GM19455 (cell line): Measurements from ENCODE around the gene ZNF511.
"Not testable (repeated sequence)": the region's sequence is repeated elsewhere in the genome, so short reads cannot be mapped to it uniquely, and the experiment has no call there.

Experiments
- ATAC-seq: cut with Tn5 transposase; IDR thresholded peaks from one replicate; pipeline ENCODE4 v1.9.1; 2021; ENCODE audit not compliant: unreplicated experiment

Gene ZNF511

GRCh38 chr10:133313192-133313591 is 4.5 kb downstream of the ZNF511 start:
- no peak for ATAC-seq

- ATAC-seq, result no peak
Observed at GRCh38 chr10:133314911-133315310, 6.2 kb downstream of the ZNF511 start.

- no peak for ATAC-seq
Observed at GRCh38 chr10:133315847-133316246, 7.1 kb downstream of the ZNF511 start.

- ATAC-seq, result no peak
Observed at GRCh38 chr10:133316266-133316665, 7.6 kb downstream of the ZNF511 start.

GRCh38 chr10:133316732-133317131 is 8.0 kb downstream of the ZNF511 start:
- no peak for ATAC-seq

- ATAC-seq, result peak; percentile 65
Observed at GRCh38 chr10:133318494-133319127, 9.9 kb downstream of the ZNF511 start.

- ATAC-seq, result not testable (repeated sequence)
Observed at GRCh38 chr10:133320852-133321422, 12.2 kb downstream of the ZNF511 start.

- ATAC-seq, result not testable (repeated sequence)
Observed at GRCh38 chr10:133322064-133322709, 13.5 kb downstream of the ZNF511 start.

- ATAC-seq, result peak; percentile 55
Observed at GRCh38 chr10:133324198-133324792, 15.6 kb downstream of the ZNF511 start.

GRCh38 chr10:133324857-133325260 is 16.1 kb downstream of the ZNF511 start:
- ATAC-seq, result no peak

GRCh38 chr10:133325440-133326222 is 16.9 kb downstream of the ZNF511 start:
- no peak for ATAC-seq

- no peak for ATAC-seq
Observed at GRCh38 chr10:133326223-133326551, 17.5 kb downstream of the ZNF511 start.

GRCh38 chr10:133326745-133327650 is 18.3 kb downstream of the ZNF511 start:
- ATAC-seq, result no peak

- no peak for ATAC-seq
Observed at GRCh38 chr10:133327651-133328357, 19.1 kb downstream of the ZNF511 start.

- no peak for ATAC-seq
Observed at GRCh38 chr10:133328358-133329343, 19.9 kb downstream of the ZNF511 start.

GRCh38 chr10:133329491-133330202 is 20.9 kb downstream of the ZNF511 start:
- ATAC-seq, result peak; percentile 82

- ATAC-seq, result no peak
Observed at GRCh38 chr10:133332936-133333699, 24.4 kb downstream of the ZNF511 start.
